ENCODE results near the gene CSTPP1. TPM values are rescaled to one million over a fixed set of nuclear protein-coding genes. Genes with fewer than 3 reads are reported as not detected.

CSTPP1 gene
- total and polyA plus RNA-seq, 2 of the 4 experiments (the other 2 are of a cell fraction) = 22.0 to 35.7 TPM

GRCh38 chr11:47104261-47104950 is 167.8 kb downstream of the CSTPP1 start:
- no peaks in the 10 kb centered on the region for H3K36me3 ChIP-seq (ENCODE audit: control insufficient read depth, insufficient read depth, low read length)
- peak overlapping the region; percentile 33; the same call in 1 of the 2 replicates for H2BK120ac ChIP-seq (ENCODE audit: low read depth, low read length)
- H3K27ac ChIP-seq (ENCODE audit: insufficient read depth, low read length) = no peak overlapping the region
- peak overlapping the region; percentile 58; the same call in 1 of the 2 replicates for H4K91ac ChIP-seq (ENCODE audit: insufficient read depth, low read depth, low read length)
- peak overlapping the region; percentile 44 for H2AK9ac ChIP-seq (replicated peaks; ENCODE audit: low read depth, low read length, poor library complexity)
- no peak overlapping the region; the same call in 1 of the 2 replicates for H3K56ac ChIP-seq (ENCODE audit: extremely low read depth, insufficient read depth, low read length)
- no peaks in the 10 kb centered on the region for H3K27me3 ChIP-seq (ENCODE audit: control insufficient read depth, insufficient read depth, low read length)
- peak overlapping the region in 1 of 2 experiments; percentile 59; a peak in 1 of 4 replicates for H4K8ac ChIP-seq (ENCODE audit: low read depth in 2 of 2, low read length in 2 of 2)
- dilution Hi-C loops (cut with HindIII; ENCODE audit: low sequenced_read_pairs, unreplicated experiment) (no loop called here), intact Hi-C loops (cut with micrococcal nuclease) (no loop called here), in situ Hi-C loops (cut with MboI; ENCODE audit: low sequenced_read_pairs) (no loop called here)
- no peak overlapping the region for H2BK5ac ChIP-seq (ENCODE audit: low read depth, low read length, poor library complexity, severe bottlenecking)
- ATAC-seq (ENCODE audit: low read depth) (peak; percentile 82), DNase-seq (peak; percentile 40)
- H3K23ac ChIP-seq (ENCODE audit: low read depth, low read length) = peak overlapping the region; percentile 41; the same call in 1 of the 2 replicates
- peak overlapping the region; percentile 56; the same call in 1 of the 2 replicates for H3K4me2 ChIP-seq (ENCODE audit: low read depth, low read length)
- H3K14ac ChIP-seq (replicated peaks; ENCODE audit: low read depth, low read length) = peak overlapping the region; percentile 76
- TF ChIP-seq ELK1 (IDR thresholded peaks at IDR 0.05; ENCODE audit: borderline replicate concordance, low read depth, low read length) (no peak), CTCF (conservative IDR thresholded peaks at IDR 0.05; ENCODE audit: low read depth, low read length) (no peak), MAFK (IDR thresholded peaks at IDR 0.05; ENCODE audit: low read depth, low read length) (no peak), MXI1 (IDR thresholded peaks at IDR 0.05; ENCODE audit: borderline replicate concordance, low read depth, low read length) (no peak), SMC3 (IDR thresholded peaks at IDR 0.05; ENCODE audit: low read depth, low read length) (no peak), RCOR1 (IDR thresholded peaks at IDR 0.05; ENCODE audit: insufficient replicate concordance, low read length) (no peak), BHLHE40 (IDR thresholded peaks at IDR 0.05; ENCODE audit: low read depth, low read length) (no peak), CEBPB (IDR thresholded peaks at IDR 0.05; ENCODE audit: low read depth, low read length) (no peak), USF2 (IDR thresholded peaks at IDR 0.05; ENCODE audit: low read depth, low read length) (no peak), NFE2L2 (IDR thresholded peaks at IDR 0.05; ENCODE audit: low read depth, low read length) (no peak), CHD1 (IDR thresholded peaks at IDR 0.05; ENCODE audit: low read depth, low read length) (no peak), RFX5 (IDR thresholded peaks at IDR 0.05; ENCODE audit: low read depth, low read length) (no peak)
- peak overlapping the region; percentile 65 for H2AFZ ChIP-seq (replicated peaks; ENCODE audit: low read length, poor library complexity)
- peaks cover 15% of the 10 kb centered on the region for H3K4me1 ChIP-seq (ENCODE audit: control insufficient read depth, insufficient read depth, low read length)
- BruUV-seq (replicated peaks) = no TSS peak
- 13% methylated on average over 2 of the region's 3 CpGs; no CpG with 5 or more reads in 1 of the 2 experiments for WGBS, 2 experiments (ENCODE audit: extremely low coverage in 2 of 2, insufficient read length in 1 of 2)
- H3K18ac ChIP-seq (ENCODE audit: low read depth, low read length) = 0 out of 2 replicates have a peak overlapping the region, but pooled peaks have one; percentile 34
- H3K9ac ChIP-seq (ENCODE audit: low read depth, low read length) = no peak overlapping the region
- 0 out of 3 replicates have a peak overlapping the region, but pooled peaks have one; percentile 11 for H2BK15ac ChIP-seq (ENCODE audit: low read depth, low read length)
- 0 out of 4 replicates have a peak, but pooled peaks cover 0 to 8% of the 10 kb centered on the region in 2 experiments for H3K79me1 ChIP-seq (ENCODE audit: low read depth in 1 of 2, low read length in 2 of 2)
- peak overlapping the region; percentile 32; the same call in 1 of the 2 replicates for H2BK20ac ChIP-seq (ENCODE audit: low read depth, low read length)
- peak overlapping the region; percentile 2; the same call in 1 of the 2 replicates for H2AK5ac ChIP-seq (ENCODE audit: low read depth, low read length)
- CTCF ChIA-PET = interaction anchor here (0.9 to 1.7 kb wide), 2 partner anchors 25 to 49 kb away, joined by 3 to 5 read pairs; no protein-coding TSS in a partner anchor
- H4K20me1 ChIP-seq (ENCODE audit: insufficient read depth, low read length) = no peaks in the 10 kb centered on the region
- peak overlapping the region; percentile 34; the same call in 1 of the 2 replicates for H3K4ac ChIP-seq (ENCODE audit: low read depth, low read length)
- H3K4me3 ChIP-seq (ENCODE audit: insufficient read depth, low read depth, low read length) = no peak overlapping the region
- H4K5ac ChIP-seq (ENCODE audit: low read depth, low read length) = no peak overlapping the region
- POLR2A ChIA-PET (ENCODE audit: unreplicated experiment) = no interaction called here
- H3K9me3 ChIP-seq (ENCODE audit: control insufficient read depth, insufficient read depth, low read length) = no peaks in the 10 kb centered on the region
- H3K9me1 ChIP-seq (ENCODE audit: insufficient read depth, low read length) = peaks cover 21% of the 10 kb centered on the region
